ENCODE data around the gene LILRA5.
A peak's percentile ranks its signal among the peaks of the same experiment; 100 is the strongest.
"Not testable (repeated sequence)": the region's sequence is repeated elsewhere in the genome, so short reads cannot be mapped to it uniquely, and the experiment has no call there.

LILRA5 gene

GRCh38 chr19:54307389-54308020, 5.5 kb downstream of the LILRA5 start:
- Histone ChIP-seq H3K27me3 (no peaks in the 10 kb centered on the region), H3K9ac (no peak overlapping the region), H3K9me3 (no peaks in the 10 kb centered on the region), H3K27ac (no peak overlapping the region), H3K4me1 (peaks cover 28% of the 10 kb centered on the region), H4K20me1 (no peaks in the 10 kb centered on the region), H3K4me2 (no peak overlapping the region), H3K4me3 (no peak overlapping the region), H3K36me3 (no peaks in the 10 kb centered on the region)
- TF ChIP-seq Cebpa-rat (IDR thresholded peaks at IDR 0.05), result no peak

- TF ChIP-seq Cebpa-rat (IDR thresholded peaks at IDR 0.05), result no peak
- Histone ChIP-seq H3K36me3 (no peaks in the 10 kb centered on the region), H3K4me2 (no peak overlapping the region), H3K4me3 (no peak overlapping the region), H3K9ac (no peak overlapping the region), H3K9me3 (no peaks in the 10 kb centered on the region), H3K27ac (no peak overlapping the region), H3K27me3 (no peaks in the 10 kb centered on the region), H4K20me1 (no peaks in the 10 kb centered on the region), H3K4me1 (peaks cover 32% of the 10 kb centered on the region)
Observed at GRCh38 chr19:54305141-54305540, 7.8 kb downstream of the LILRA5 start.

DNA sequence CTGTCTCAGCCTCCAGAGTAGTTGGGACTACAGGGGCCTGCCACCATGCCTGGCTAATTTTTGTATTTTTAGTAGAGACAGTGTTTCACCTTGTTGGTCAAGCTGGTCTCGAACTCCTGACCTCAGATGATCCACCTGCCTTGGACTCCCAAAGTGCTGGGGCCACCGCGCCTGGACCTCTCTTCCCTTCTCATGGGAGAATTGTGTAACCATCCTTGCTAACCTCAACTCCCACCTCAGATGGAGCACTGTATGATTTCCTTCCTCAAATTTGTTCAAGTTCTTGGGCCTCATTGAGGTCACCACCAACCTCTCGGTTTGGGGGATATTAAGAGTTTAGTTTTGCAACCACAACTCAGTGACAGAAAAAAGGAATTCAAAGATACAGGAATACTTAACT, 10.7 kb downstream of the LILRA5 start:
- peaks cover 54% of the 10 kb centered on the region for H3K4me1 ChIP-seq
- no peak overlapping the region for H3K27ac ChIP-seq
- no peak overlapping the region for H3K9ac ChIP-seq
- no peaks in the 10 kb centered on the region for H3K36me3 ChIP-seq
- no peak for TF ChIP-seq Cebpa-rat (IDR thresholded peaks at IDR 0.05)
- peak overlapping the region; percentile 37 for H3K4me2 ChIP-seq
- no peaks in the 10 kb centered on the region for H3K27me3 ChIP-seq
- H3K4me3 ChIP-seq, result no peak overlapping the region
- no peaks in the 10 kb centered on the region for H4K20me1 ChIP-seq
- no peaks in the 10 kb centered on the region for H3K9me3 ChIP-seq

- no peak overlapping the region for H3K27ac ChIP-seq
- H3K36me3 ChIP-seq, result no peaks in the 10 kb centered on the region
- no peaks in the 10 kb centered on the region for H3K27me3 ChIP-seq
- TF ChIP-seq Cebpa-rat (IDR thresholded peaks at IDR 0.05), result no peak
- 0 out of 2 replicates have a peak, but pooled peaks cover 2% of the 10 kb centered on the region for H3K9me3 ChIP-seq
- no peak overlapping the region for H3K4me3 ChIP-seq
- peaks cover 46% of the 10 kb centered on the region for H3K4me1 ChIP-seq
- H4K20me1 ChIP-seq, result no peaks in the 10 kb centered on the region
- H3K4me2 ChIP-seq, result peak overlapping the region; percentile 59
- no peak overlapping the region for H3K9ac ChIP-seq
Observed at GRCh38 chr19:54299515-54299914, 13.5 kb downstream of the LILRA5 start.

- Histone ChIP-seq H3K27ac (no peak overlapping the region), H3K36me3 (no peaks in the 10 kb centered on the region), H3K4me3 (no peak overlapping the region), H3K9me3 (peaks cover 6% of the 10 kb centered on the region; the same call in 1 of the 2 replicates), H3K27me3 (no peaks in the 10 kb centered on the region), H3K4me1 (peaks cover 42% of the 10 kb centered on the region), H4K20me1 (no peaks in the 10 kb centered on the region), H3K9ac (no peak overlapping the region), H3K4me2 (peak overlapping the region; percentile 59)
- TF ChIP-seq Cebpa-rat (IDR thresholded peaks at IDR 0.05), result no peak
Observed at GRCh38 chr19:54299126-54299498, 13.9 kb downstream of the LILRA5 start.

DNA sequence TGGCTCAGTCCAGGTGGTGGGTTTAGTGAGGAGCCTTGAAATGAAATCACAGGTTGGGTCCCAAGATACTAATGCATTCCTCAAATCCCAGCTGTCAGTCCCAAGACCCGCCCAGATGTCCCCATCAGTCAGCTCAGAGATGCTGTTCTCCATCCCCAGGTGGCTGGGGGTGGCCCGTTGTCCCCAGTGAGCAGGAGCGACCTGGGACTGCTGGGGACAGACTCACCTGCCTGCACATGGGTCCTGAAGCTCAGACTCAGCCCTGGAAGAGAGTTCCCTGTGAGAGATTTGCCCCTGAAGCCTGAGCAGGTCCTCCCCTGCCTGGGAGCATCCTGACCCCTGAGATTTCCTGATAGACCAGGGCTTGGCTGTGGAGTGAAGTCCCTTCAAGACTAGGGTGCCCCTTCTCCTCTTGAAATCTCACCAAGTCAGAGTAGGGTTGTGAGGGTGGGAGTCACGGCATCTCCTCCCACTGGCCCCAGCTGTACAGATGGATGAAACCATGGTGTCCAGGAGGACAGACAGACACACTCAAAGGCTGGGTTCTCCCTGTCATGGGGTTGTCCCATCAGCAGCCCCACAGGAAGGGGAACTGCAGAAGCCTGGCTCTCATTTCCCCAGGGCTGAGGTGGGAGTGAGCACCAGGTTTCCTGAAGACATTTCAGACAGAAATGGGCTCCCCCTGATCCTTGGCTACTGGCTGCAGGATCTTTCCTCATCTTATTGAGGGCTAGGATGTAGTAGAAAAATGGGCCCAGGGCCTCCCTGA, 14.4 kb downstream of the LILRA5 start:
- TF ChIP-seq Cebpa-rat (IDR thresholded peaks at IDR 0.05), result no peak
- H3K4me3 ChIP-seq, result no peak overlapping the region
- H3K4me1 ChIP-seq, result peaks cover 37% of the 10 kb centered on the region
- H3K27me3 ChIP-seq, result no peaks in the 10 kb centered on the region
- H3K9me3 ChIP-seq, result peaks cover 11% of the 10 kb centered on the region; the same call in 1 of the 2 replicates
- H3K36me3 ChIP-seq, result no peaks in the 10 kb centered on the region
- peak overlapping the region; percentile 59 for H3K4me2 ChIP-seq
- no peak overlapping the region for H3K9ac ChIP-seq
- H4K20me1 ChIP-seq, result no peaks in the 10 kb centered on the region
- no peak overlapping the region for H3K27ac ChIP-seq

- H3K4me2 ChIP-seq, result peak overlapping the region; percentile 59
- no peak overlapping the region for H3K9ac ChIP-seq
- H3K27me3 ChIP-seq, result no peaks in the 10 kb centered on the region
- H3K4me1 ChIP-seq, result peaks cover 35% of the 10 kb centered on the region
- H3K9me3 ChIP-seq, result peaks cover 14% of the 10 kb centered on the region; the same call in 1 of the 2 replicates
- no peak for TF ChIP-seq Cebpa-rat (IDR thresholded peaks at IDR 0.05)
- H3K4me3 ChIP-seq, result no peak overlapping the region
- H3K36me3 ChIP-seq, result no peaks in the 10 kb centered on the region
- H4K20me1 ChIP-seq, result no peaks in the 10 kb centered on the region
- H3K27ac ChIP-seq, result no peak overlapping the region
Observed at GRCh38 chr19:54297759-54298305, 15.1 kb downstream of the LILRA5 start.

DNA sequence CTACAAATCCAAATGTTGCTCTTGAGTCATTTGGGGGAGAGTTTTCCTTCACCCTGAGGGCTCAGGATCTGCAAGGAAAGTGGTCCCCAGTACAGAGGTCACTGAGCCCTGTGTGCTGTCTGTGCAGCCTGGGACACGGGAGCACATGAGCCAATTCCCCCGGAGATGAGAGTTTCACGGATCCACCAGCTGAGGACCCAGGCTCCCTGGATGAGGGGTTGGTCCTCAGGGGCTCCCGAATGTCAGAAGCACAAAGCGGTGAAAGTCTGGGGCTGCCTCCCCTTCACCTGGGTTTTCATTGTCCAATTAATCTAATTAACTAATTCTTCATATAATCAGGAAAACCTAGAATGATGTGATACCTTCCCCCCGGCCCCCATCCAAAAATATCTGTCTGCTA, 18.4 kb downstream of the LILRA5 start:
- peaks cover 44% of the 10 kb centered on the region for H3K4me1 ChIP-seq

DNA sequence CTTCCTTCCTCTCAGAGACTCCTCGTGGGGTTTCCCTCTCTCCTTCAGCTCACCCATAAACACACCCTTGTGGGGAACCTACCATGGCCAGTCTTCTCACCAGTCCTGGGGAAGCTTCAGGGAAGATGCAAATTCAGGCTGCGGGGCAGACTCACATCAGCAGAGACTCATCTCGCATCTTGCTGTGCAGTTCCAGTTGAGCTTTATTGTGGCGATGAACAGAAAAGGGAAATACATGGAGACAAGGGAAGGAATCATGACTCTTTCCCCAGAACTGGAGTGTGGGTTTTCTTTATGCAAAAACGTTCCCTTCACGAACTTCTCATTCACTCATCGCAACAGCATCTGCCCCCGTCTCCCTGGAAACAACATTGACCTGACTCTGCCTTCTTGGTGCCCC, 23.8 kb downstream of the LILRA5 start:
- not testable (repeated sequence) for H3K36me3 ChIP-seq, H3K27me3 ChIP-seq, H3K4me3 ChIP-seq, H4K20me1 ChIP-seq, H3K9me3 ChIP-seq
- Histone ChIP-seq H3K9ac (peak overlapping the region; percentile 64; the same call in 1 of the 2 replicates), H3K4me2 (peak overlapping the region; percentile 93), H3K4me1 (peaks cover 75% of the 10 kb centered on the region), H3K27ac (peak overlapping the region; percentile 70)

More for the DNA sequence above, 18.4 kb downstream of the LILRA5 start:
- no peaks in the 10 kb centered on the region for H3K27me3 ChIP-seq
- no peaks in the 10 kb centered on the region for H3K36me3 ChIP-seq
- H4K20me1 ChIP-seq, result no peaks in the 10 kb centered on the region
- no peak overlapping the region for H3K4me3 ChIP-seq
- no peak overlapping the region for H3K9ac ChIP-seq
- no peak overlapping the region for H3K4me2 ChIP-seq
- H3K27ac ChIP-seq, result no peak overlapping the region
- no peak for TF ChIP-seq Cebpa-rat (IDR thresholded peaks at IDR 0.05)
- peaks cover 14% of the 10 kb centered on the region; the same call in 1 of the 2 replicates for H3K9me3 ChIP-seq

GRCh38 chr19:54287456-54287855, 25.5 kb downstream of the LILRA5 start:
- Histone ChIP-seq H3K27me3 (no peaks in the 10 kb centered on the region), H3K9me3 (no peaks in the 10 kb centered on the region), H4K20me1 (no peaks in the 10 kb centered on the region), H3K27ac (peak overlapping the region; percentile 97; the same call in 1 of the 2 replicates), H3K4me2 (peak overlapping the region; percentile 93), H3K4me3 (no peak overlapping the region), H3K36me3 (no peaks in the 10 kb centered on the region), H3K9ac (no peak overlapping the region), H3K4me1 (peaks cover 88% of the 10 kb centered on the region)
- TF ChIP-seq Cebpa-rat (IDR thresholded peaks at IDR 0.05), result no peak

DNA sequence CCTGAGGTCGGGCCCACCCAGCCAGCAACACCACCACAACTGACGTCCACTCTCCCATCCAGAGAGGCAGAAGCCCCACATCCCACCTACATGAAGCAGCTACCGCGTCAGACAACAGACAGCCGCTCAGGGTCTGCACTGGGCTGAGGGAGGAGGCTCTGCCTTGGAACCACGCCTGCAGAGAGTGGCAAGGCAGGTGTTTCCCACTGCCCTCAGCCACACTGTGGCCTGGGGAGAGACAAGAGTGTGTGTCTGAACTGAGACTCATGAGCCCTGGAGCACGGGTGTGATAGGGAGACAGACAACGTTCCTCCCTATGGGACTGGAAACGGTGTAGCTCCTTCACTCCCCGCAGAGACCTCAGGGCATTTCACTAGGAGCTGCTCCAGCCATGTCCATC, 26.7 kb downstream of the LILRA5 start:
- not testable (repeated sequence) for H3K27me3 ChIP-seq, H3K36me3 ChIP-seq, H3K9me3 ChIP-seq, H4K20me1 ChIP-seq
- peak overlapping the region; percentile 36 for H3K4me3 ChIP-seq
- peak overlapping the region; percentile 86 for H3K9ac ChIP-seq
- H3K27ac ChIP-seq, result peak overlapping the region; percentile 97
- H3K4me2 ChIP-seq, result peak overlapping the region; percentile 93
- H3K4me1 ChIP-seq, result peaks cover 92% of the 10 kb centered on the region

GRCh38 chr19:54285427-54286056, 27.4 kb downstream of the LILRA5 start:
- H3K36me3 ChIP-seq, H3K9me3 ChIP-seq, H4K20me1 ChIP-seq, H3K27me3 ChIP-seq: not testable (repeated sequence)
- Histone ChIP-seq H3K27ac (peak overlapping the region; percentile 99), H3K4me3 (peak overlapping the region; percentile 36), H3K4me1 (peaks cover 95% of the 10 kb centered on the region), H3K9ac (peak overlapping the region; percentile 86), H3K4me2 (peak overlapping the region; percentile 93)

Measured in BLaER1 (cell line).